Small intestine (tissue), 7 donors: ENCODE measurements around the gene CDH24. TPM values are rescaled to one million over a fixed set of nuclear protein-coding genes. Genes with fewer than 3 reads are reported as not detected.

ENCODE experiments used
- DNase-seq, 2 donors: peaks; one replicate each; pipeline versions ENCODE4 v3.0.0 to v3.0.0-alpha.2; 2013
- FAIRE-seq: peaks from 2 replicates; lab custom pipeline; 2012; peaks lifted over from hg19 to GRCh38; lab: Jason Lieb, UNC
- H3K27ac ChIP-seq, 3 donors: one replicate each; pipeline ENCODE4 v1.5.1; 2013; ENCODE audit warnings: low read length in 2 of 3, mild to moderate bottlenecking in 2 of 3, control low read depth in 1 of 3, inconsistent platforms in 1 of 3, low read depth in 1 of 3, moderate library complexity in 1 of 3
- H3K27me3 ChIP-seq, 3 donors: one replicate each; pipeline ENCODE4 v1.6.1; 2013; ENCODE audit warnings: low read length in 3 of 3, inconsistent platforms in 1 of 3; ENCODE audit not compliant: control insufficient read depth in 3 of 3, insufficient read depth in 3 of 3
- H3K36me3 ChIP-seq, 3 donors: one replicate each; pipeline ENCODE4 v1.6.1; 2013; ENCODE audit warnings: low read length in 3 of 3, inconsistent platforms in 1 of 3, low read depth in 1 of 3, mild to moderate bottlenecking in 1 of 3, moderate library complexity in 1 of 3; ENCODE audit not compliant: control insufficient read depth in 3 of 3, insufficient read depth in 2 of 3
- H3K4me1 ChIP-seq, 3 donors: one replicate each; pipeline ENCODE4 v1.6.1; 2013; ENCODE audit warnings: low read length in 2 of 3, inconsistent platforms in 1 of 3, low read depth in 1 of 3, mild to moderate bottlenecking in 1 of 3, moderate library complexity in 1 of 3; ENCODE audit not compliant: control insufficient read depth in 3 of 3, insufficient read depth in 2 of 3
- H3K4me3 ChIP-seq, 3 donors: one replicate each; pipeline ENCODE4 v1.5.1; 2013; ENCODE audit warnings: low read length in 3 of 3, control low read depth in 1 of 3, inconsistent platforms in 1 of 3, low read depth in 1 of 3, mild to moderate bottlenecking in 1 of 3, moderate library complexity in 1 of 3
- H3K9me3 ChIP-seq, 2 donors: one replicate each; pipeline ENCODE4 v1.6.1; 2013; ENCODE audit warnings: low read depth in 1 of 2, low read length in 1 of 2; ENCODE audit not compliant: control insufficient read depth in 2 of 2, insufficient read depth in 1 of 2
- WGBS, 3 donors: extraction: QIAGEN DNeasy Blood & Tissue Kit; methylation state at CpG; one replicate each; pipeline ENCODE4 v1.1.7; 2013; 5-methylcytosine and 5-hydroxymethylcytosine counted together
- polyA plus RNA-seq, 4 donors: library from polyadenylated mRNA; stranded (reverse) in 3 of 4; unstranded in 1 of 4; fragments of 200-250 nt in 3 of 4; fragments of 120-200 nt in 1 of 4; gene quantifications; one replicate each; pipeline versions ENCODE4 v1.2.1 to v1.2.3, GENCODE V29; 2013
- donor health status: healthy with polysubstance abuse.
- donor health status: control.
- donor health status: control.
- donor health status: Bipolar disorder and iron deficiency.
- donor health status: healthy.

The CDH24 gene
- polyA plus RNA-seq, 4 donors = 0.22 to 4.3 (median 2.5) TPM

DNA sequence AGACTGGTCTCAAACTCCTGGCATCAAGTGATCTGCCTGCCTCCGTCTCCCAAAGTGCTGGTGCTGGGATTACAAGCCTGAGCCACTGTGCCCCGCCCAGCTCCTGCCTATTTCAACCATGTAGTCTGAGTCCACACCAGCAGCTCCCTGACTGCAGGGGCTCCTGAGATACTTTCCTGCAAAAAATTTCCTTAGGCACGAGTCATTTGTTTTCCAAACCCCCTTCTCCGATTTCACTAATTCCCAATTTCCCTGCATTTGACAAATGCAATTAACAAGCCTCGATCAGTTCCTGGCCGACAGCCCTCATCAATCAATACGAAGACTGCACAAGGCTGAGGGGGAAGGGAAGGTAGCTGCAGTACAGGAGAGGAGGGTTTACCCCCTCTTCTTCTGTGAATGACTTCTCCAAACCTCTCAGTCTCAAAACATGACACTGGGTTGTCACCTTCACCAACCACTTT, 32.7 kb downstream of the CDH24 start:
- FAIRE-seq = no peak
- 74 to 81% (median 75%) methylated on average over 7 of the region's 7 CpGs for WGBS, 3 donors
- no peak overlapping the region for H3K4me3 ChIP-seq
- H3K27me3 ChIP-seq = no peaks in the 10 kb centered on the region
- H3K27ac ChIP-seq = peak overlapping the region in 1 of 3 donors; percentile 57
- no peak for DNase-seq
- H3K36me3 ChIP-seq = peaks cover 8 to 30% (median 13%) of the 10 kb centered on the region in 3 donors
- H3K9me3 ChIP-seq = no peaks in the 10 kb centered on the region
- H3K4me1 ChIP-seq = peaks cover 0 to 13% (median 3%) of the 10 kb centered on the region in 3 donors

DNA sequence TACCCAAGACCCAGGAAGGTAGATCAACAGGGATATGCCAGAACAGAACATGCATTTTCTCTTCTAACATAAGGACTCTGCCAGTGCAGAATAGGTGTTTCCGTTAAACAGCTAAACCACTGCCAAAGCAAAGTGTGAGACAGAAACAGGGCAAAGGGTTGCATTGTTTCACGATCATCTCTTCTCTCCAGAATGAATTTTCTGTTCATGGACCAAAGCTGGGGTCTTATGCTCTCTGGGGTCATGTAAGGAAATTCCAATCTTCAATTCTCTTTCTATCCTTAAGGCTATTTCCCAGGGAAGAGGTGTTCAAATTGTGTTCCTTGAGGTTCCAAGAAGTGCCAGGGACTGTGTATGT, 33.5 kb downstream of the CDH24 start:
- Histone ChIP-seq H3K36me3 (peaks cover 8 to 25% (median 9%) of the 10 kb centered on the region in 3 donors), H3K4me3 (no peak overlapping the region), H3K27ac (no peak overlapping the region), H3K4me1 (peaks cover 0 to 13% (median 3%) of the 10 kb centered on the region in 3 donors), H3K9me3 (no peaks in the 10 kb centered on the region), H3K27me3 (no peaks in the 10 kb centered on the region)
- DNase-seq (no peak), FAIRE-seq (no peak)
- WGBS, 3 donors = 92 to 94% (median 94%) methylated on average over 2 of the region's 2 CpGs

DNA sequence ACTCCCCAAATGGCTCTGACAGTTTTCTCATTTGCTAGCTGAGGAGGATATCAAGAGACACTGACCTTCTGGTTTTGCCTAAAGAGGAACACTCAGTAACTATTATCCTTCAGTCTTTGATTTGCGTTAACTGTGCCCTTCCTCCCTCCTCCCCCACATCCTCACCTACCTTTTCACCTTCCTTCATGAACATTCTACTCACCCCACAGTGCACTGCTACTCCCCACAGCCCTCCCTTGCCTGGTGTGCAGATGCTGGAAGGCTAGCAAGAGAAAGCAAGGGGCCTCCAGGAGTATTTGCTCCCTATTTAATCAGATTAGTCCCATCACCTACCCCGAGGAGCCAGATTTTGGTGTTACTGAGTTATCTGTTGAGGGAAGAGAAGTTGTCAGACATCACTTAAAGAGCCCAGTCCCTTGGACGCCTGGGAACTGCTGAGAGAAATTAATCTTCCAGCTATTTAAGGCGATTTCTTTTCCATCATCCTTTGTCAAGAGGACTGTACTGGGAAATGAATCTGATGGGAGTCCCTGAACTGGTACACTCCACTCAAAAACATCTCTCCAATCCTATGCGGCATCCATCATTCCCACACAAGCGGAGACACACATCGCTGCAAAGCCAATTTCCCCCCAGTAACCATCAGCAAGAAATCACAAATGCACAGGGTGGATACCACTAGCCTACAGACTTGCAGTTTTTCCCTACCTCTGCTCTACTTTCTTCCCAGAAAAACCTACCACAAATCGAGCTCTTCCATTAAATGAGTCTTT, 34.1 kb downstream of the CDH24 start:
- H3K4me1 ChIP-seq = peaks cover 0 to 13% (median 0%) of the 10 kb centered on the region in 3 donors
- 82 to 88% (median 87%) methylated on average over 8 of the region's 8 CpGs for WGBS, 3 donors
- H3K27ac ChIP-seq = no peak overlapping the region
- H3K27me3 ChIP-seq = no peaks in the 10 kb centered on the region
- H3K36me3 ChIP-seq = peaks cover 5 to 25% (median 7%) of the 10 kb centered on the region in 3 donors
- H3K9me3 ChIP-seq = no peaks in the 10 kb centered on the region
- no peak for FAIRE-seq
- DNase-seq = no peak
- no peak overlapping the region for H3K4me3 ChIP-seq

DNA sequence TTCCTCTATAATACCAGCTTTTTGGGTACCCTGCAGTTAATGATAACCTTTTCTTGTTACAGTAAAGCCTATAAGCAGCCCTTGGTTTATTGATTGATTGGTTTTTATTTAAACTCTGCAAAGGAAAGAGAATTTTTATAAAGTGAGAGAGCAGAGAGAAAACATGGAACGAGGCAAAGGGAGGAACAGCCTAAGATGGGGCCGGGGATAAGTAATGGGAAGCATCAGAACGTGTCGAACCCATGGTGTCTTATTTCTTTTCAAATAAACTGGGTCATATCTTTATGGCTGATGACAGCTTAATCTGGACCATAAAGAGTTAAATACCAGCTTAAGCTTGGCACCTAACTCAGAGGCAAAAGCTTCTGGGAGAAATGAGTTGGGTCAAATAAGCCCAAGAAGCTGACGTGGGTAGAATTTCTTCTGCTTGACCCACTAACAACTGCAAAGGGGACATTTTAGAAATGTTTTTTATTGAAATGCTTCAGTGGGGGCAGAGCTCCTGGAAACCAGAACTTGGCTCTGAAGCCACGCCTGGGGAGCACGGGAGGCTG, 35.4 kb downstream of the CDH24 start:
- 63 to 73% (median 65%) methylated on average over 7 of the region's 7 CpGs for WGBS, 3 donors
- FAIRE-seq = no peak

DNA sequence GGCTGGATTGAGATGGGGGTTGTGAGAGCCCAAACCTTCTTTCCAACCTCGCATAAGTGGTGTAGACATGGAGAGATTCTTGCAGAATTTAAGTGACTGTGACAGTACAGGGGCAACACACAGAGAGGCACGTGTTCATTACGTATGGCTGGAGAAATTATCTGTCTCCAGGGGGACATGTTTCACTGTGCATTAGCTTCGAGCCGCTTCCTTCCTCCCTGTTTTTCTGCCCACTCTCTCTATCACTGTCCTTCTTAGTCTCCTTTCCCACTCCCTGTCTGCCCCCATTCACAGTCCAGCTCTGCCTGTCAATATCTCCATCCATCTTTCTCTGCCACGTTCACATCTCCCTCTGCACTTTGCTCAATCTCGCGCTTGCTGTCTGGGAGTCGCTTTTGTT, 35.9 kb downstream of the CDH24 start:
- no peak for FAIRE-seq
- peaks cover 4 to 21% (median 7%) of the 10 kb centered on the region in 3 donors for H3K36me3 ChIP-seq
- H3K4me3 ChIP-seq = no peak overlapping the region
- 74 to 91% (median 80%) methylated on average over 9 of the region's 9 CpGs for WGBS, 3 donors
- H3K27me3 ChIP-seq = no peaks in the 10 kb centered on the region
- no peaks in the 10 kb centered on the region for H3K9me3 ChIP-seq
- no peak overlapping the region for H3K27ac ChIP-seq
- H3K4me1 ChIP-seq = peaks cover 0 to 13% (median 0%) of the 10 kb centered on the region in 3 donors
- DNase-seq = no peak

More for the DNA sequence above, 35.4 kb downstream of the CDH24 start:
- Histone ChIP-seq H3K27ac (no peak overlapping the region), H3K4me1 (peaks cover 0 to 13% (median 0%) of the 10 kb centered on the region in 3 donors), H3K27me3 (no peaks in the 10 kb centered on the region), H3K9me3 (no peaks in the 10 kb centered on the region), H3K36me3 (peaks cover 4 to 22% (median 7%) of the 10 kb centered on the region in 3 donors), H3K4me3 (no peak overlapping the region)
- DNase-seq = no peak

DNA sequence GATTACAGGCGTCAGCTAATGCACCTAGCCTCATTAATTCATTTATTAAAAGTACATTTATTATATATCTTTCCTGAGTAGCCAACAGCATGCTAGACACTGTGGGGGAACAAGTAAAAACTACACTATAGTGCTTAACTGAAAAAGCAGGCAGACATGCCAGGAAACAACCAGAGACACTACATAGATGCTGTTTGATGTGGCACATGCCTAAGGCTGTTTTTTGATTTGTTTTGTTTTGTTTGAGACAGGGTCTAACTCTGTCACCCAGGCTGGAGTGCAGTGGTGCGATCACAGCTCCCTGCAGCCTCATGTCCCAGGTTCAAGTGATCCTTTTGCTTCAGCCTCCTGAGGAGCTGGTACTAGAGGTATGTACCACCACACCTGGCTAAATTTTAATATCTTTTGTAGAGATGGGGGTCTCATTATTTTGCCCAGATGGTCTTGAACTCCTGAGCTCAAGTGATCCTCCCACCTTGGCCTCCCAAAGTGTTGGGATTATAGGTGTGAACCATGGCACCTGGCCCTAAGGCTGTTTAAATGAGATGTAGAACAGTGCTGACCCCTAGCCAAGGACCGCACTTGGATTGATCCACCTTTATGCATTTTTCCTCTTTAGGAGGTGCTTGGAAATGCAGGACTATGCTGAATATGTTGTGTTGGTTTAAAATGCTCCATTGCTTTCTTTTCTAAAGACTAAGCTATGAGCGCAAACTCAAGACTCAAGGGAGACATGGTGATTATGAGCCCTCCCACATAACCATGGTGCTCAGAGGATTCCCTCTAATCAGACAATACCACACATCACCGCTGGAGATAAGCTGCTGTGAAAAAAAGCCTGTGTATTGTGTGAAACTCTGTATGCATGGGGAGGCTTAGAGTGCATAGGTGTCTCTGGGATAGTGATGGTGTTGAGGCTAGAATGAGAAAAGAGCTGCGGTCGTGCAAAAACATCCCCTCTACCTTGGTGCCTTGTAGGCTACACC, 36.9 kb downstream of the CDH24 start:
- no peak overlapping the region for H3K27ac ChIP-seq
- H3K27me3 ChIP-seq = no peaks in the 10 kb centered on the region
- FAIRE-seq (no peak), DNase-seq (no peak)
- H3K36me3 ChIP-seq = peaks cover 0 to 14% (median 2%) of the 10 kb centered on the region in 3 donors
- peaks cover 0 to 10% (median 0%) of the 10 kb centered on the region in 3 donors for H3K4me1 ChIP-seq
- WGBS, 3 donors = 90 to 93% (median 90%) methylated on average over 7 of the region's 7 CpGs
- H3K9me3 ChIP-seq = no peaks in the 10 kb centered on the region
- H3K4me3 ChIP-seq = no peak overlapping the region

DNA sequence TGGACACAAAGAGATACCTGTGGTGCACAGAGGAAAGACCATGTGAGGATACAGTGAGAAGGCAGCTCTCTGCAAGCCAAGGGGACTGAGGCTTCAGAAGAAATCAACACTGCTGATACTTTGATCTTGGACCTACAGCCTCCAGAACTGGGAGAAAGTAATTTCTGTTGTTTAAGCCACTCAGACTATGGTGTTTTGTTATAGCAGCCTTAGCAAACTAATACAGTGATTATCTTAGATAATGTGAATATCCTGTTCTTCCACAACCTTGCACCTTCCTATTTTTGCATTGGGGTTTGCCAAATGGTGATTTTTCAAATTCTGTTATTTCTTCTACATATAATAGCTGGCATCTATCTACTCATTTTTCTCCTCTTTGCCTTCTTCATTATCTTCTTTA, 39.2 kb downstream of the CDH24 start:
- Histone ChIP-seq H3K27ac (no peak overlapping the region), H3K4me3 (no peak overlapping the region), H3K9me3 (no peaks in the 10 kb centered on the region), H3K36me3 (peaks cover 0 to 2% (median 0%) of the 10 kb centered on the region in 3 donors), H3K4me1 (no peaks in the 10 kb centered on the region), H3K27me3 (no peaks in the 10 kb centered on the region)
- DNase-seq (no peak), FAIRE-seq (no peak)

DNA sequence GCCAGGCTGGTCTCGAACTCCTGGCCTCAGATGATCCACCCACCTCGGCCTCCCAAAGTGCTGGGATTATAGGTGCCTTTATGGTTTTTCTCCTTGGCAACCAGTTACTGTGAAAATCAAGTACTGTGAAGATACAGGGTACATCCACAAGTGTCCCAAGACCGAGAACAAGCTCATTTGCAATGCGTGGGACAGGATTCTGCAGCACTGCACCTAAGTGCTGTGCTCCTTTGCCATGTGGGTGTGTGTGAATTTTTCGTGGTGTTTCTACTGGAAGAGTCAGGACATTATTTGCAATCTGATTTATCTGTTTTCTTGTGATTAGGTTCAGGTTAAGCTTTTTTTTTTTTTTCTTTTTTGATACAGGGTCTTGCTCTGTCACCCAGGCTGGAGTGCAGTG, 40.2 kb downstream of the CDH24 start:
- no peak for DNase-seq
- Histone ChIP-seq H3K36me3 (no peaks in the 10 kb centered on the region), H3K4me3 (no peak overlapping the region), H3K27ac (no peak overlapping the region), H3K27me3 (no peaks in the 10 kb centered on the region), H3K4me1 (no peaks in the 10 kb centered on the region), H3K9me3 (no peaks in the 10 kb centered on the region)
- WGBS, 3 donors = 71 to 88% (median 79%) methylated on average over 5 of the region's 5 CpGs
- FAIRE-seq = no peak
